PFSK-1 (cell line): ENCODE data around the gene CCDC183.

Experiments
- FOXP2 ChIP-seq: optimal IDR thresholded peaks from 2 replicates; pipeline ENCODE3; 2011; ENCODE audit warnings: borderline replicate concordance, control low read depth, inconsistent platforms; ENCODE audit not compliant: insufficient read depth; ENCODE audit errors: extremely low read length, extremely low read depth
- POLR2AphosphoS5 ChIP-seq: IDR thresholded peaks from 2 replicates; pipeline ENCODE4 v1.6.1; 2012; ENCODE audit warnings: low read depth, mild to moderate bottlenecking, control low read depth, low read length, moderate library complexity
- REST ChIP-seq, 2 experiments: IDR thresholded peaks; 2 replicates each; pipeline versions ENCODE4 v1.6.1 to v1.8.0; 2011 to 2012; ENCODE audit warnings: low read depth in 2 of 2, low read length in 2 of 2, control low read depth in 1 of 2, inconsistent platforms in 1 of 2, mild to moderate bottlenecking in 1 of 2, moderate library complexity in 1 of 2; ENCODE audit not compliant: insufficient read depth in 1 of 2
- SIN3A ChIP-seq: IDR thresholded peaks from 2 replicates; pipeline ENCODE4 v1.6.1; 2012; ENCODE audit warnings: mild to moderate bottlenecking, low read length, moderate library complexity, borderline replicate concordance; ENCODE audit not compliant: insufficient read depth
- TAF1 ChIP-seq: IDR thresholded peaks from 2 replicates; pipeline ENCODE4 v1.6.1; 2012; ENCODE audit warnings: low read length, control low read depth, borderline replicate concordance; ENCODE audit not compliant: insufficient read depth

Gene CCDC183

GRCh38 chr9:136821826-136822544 is 25.8 kb downstream of the CCDC183 start:
- no peak for TF ChIP-seq POLR2AphosphoS5
- no peak for TF ChIP-seq REST (IDR thresholded peaks at IDR 0.05; ENCODE audit: insufficient read depth in 1 of 2, low read depth in 2 of 2, low read length in 2 of 2)
- TF ChIP-seq FOXP2, result no peak
- no peak for TF ChIP-seq TAF1
- no peak for TF ChIP-seq SIN3A

- TF ChIP-seq TAF1, result no peak
- no peak for TF ChIP-seq FOXP2
- TF ChIP-seq REST (IDR thresholded peaks at IDR 0.05; ENCODE audit: insufficient read depth in 1 of 2, low read depth in 2 of 2, low read length in 2 of 2), result no peak
- TF ChIP-seq POLR2AphosphoS5, result no peak
Measured at GRCh38 chr9:136823136-136824046, 27.3 kb downstream of the CCDC183 start.

GRCh38 chr9:136824496-136825225 is 28.5 kb downstream of the CCDC183 start:
- TF ChIP-seq SIN3A, result no peak
- TF ChIP-seq TAF1, result no peak
- no peak for TF ChIP-seq REST (IDR thresholded peaks at IDR 0.05; ENCODE audit: insufficient read depth in 1 of 2, low read depth in 2 of 2, low read length in 2 of 2)
- TF ChIP-seq POLR2AphosphoS5, result no peak
- no peak for TF ChIP-seq FOXP2

- TF ChIP-seq POLR2AphosphoS5, result no peak
- TF ChIP-seq TAF1, result no peak
- TF ChIP-seq REST (IDR thresholded peaks at IDR 0.05; ENCODE audit: insufficient read depth in 1 of 2, low read depth in 2 of 2, low read length in 2 of 2), result no peak
- no peak for TF ChIP-seq SIN3A
- no peak for TF ChIP-seq FOXP2
Measured at GRCh38 chr9:136825295-136826187, 29.4 kb downstream of the CCDC183 start.
